ENCODE data around the gene STON1.

The STON1 gene

GRCh38 chr2:48510329-48510728, 19.6 kb upstream of the STON1 start:
- Histone ChIP-seq H3K4me1 (ENCODE audit: low read length) (no peaks in the 10 kb centered on the region), H3K27me3 (ENCODE audit: low read depth, low read length) (no peaks in the 10 kb centered on the region), H2AFZ (ENCODE audit: low read depth, low read length) (no peak overlapping the region), H3K4me2 (ENCODE audit: low read length) (no peak overlapping the region), H3K36me3 (replicated peaks; ENCODE audit: low read depth, low read length) (peaks cover 38% of the 10 kb centered on the region), H3K27ac (ENCODE audit: low read length) (no peak overlapping the region), H3K9me3 (ENCODE audit: insufficient read depth, low read length) (no peaks in the 10 kb centered on the region), H4K20me1 (ENCODE audit: insufficient read depth, low read length) (no peaks in the 10 kb centered on the region), H3K4me3 (ENCODE audit: low read length) (no peak overlapping the region), H3K79me2 (ENCODE audit: low read length) (no peaks in the 10 kb centered on the region), H3K9ac (ENCODE audit: low read length) (no peak overlapping the region)
- no peak for TF ChIP-seq EZH2phosphoT487 (IDR thresholded peaks at IDR 0.05; ENCODE audit: low read depth)

GRCh38 chr2:48511849-48512470, 18.0 kb upstream of the STON1 start:
- no peak overlapping the region for H3K9ac ChIP-seq (ENCODE audit: low read length)
- H3K9me3 ChIP-seq (ENCODE audit: insufficient read depth, low read length), result no peaks in the 10 kb centered on the region
- H3K4me1 ChIP-seq (ENCODE audit: low read length), result no peaks in the 10 kb centered on the region
- H3K36me3 ChIP-seq (replicated peaks; ENCODE audit: low read depth, low read length), result peaks cover 33% of the 10 kb centered on the region
- no peak overlapping the region for H3K27ac ChIP-seq (ENCODE audit: low read length)
- TF ChIP-seq EZH2phosphoT487 (IDR thresholded peaks at IDR 0.05; ENCODE audit: low read depth) (no peak), CTCF (IDR thresholded peaks at IDR 0.05; ENCODE audit: low read depth, low read length) (no peak)
- H3K4me2 ChIP-seq (ENCODE audit: low read length), result no peak overlapping the region
- H3K27me3 ChIP-seq (ENCODE audit: low read depth, low read length), result no peaks in the 10 kb centered on the region
- H3K4me3 ChIP-seq (ENCODE audit: low read length), result no peak overlapping the region
- H2AFZ ChIP-seq (ENCODE audit: low read depth, low read length), result no peak overlapping the region
- no peaks in the 10 kb centered on the region for H4K20me1 ChIP-seq (ENCODE audit: insufficient read depth, low read length)
- H3K79me2 ChIP-seq (ENCODE audit: low read length), result no peaks in the 10 kb centered on the region

GRCh38 chr2:48512571-48512970, 17.4 kb upstream of the STON1 start:
- H2AFZ ChIP-seq (ENCODE audit: low read depth, low read length), result no peak overlapping the region
- H3K27me3 ChIP-seq (ENCODE audit: low read depth, low read length), result no peaks in the 10 kb centered on the region
- H4K20me1 ChIP-seq (ENCODE audit: insufficient read depth, low read length), result no peaks in the 10 kb centered on the region
- no peaks in the 10 kb centered on the region for H3K4me1 ChIP-seq (ENCODE audit: low read length)
- TF ChIP-seq CTCF (IDR thresholded peaks at IDR 0.05; ENCODE audit: low read depth, low read length) (no peak), EZH2phosphoT487 (IDR thresholded peaks at IDR 0.05; ENCODE audit: low read depth) (no peak)
- no peak overlapping the region for H3K27ac ChIP-seq (ENCODE audit: low read length)
- H3K36me3 ChIP-seq (replicated peaks; ENCODE audit: low read depth, low read length), result peaks cover 30% of the 10 kb centered on the region
- H3K4me2 ChIP-seq (ENCODE audit: low read length), result no peak overlapping the region
- no peak overlapping the region for H3K9ac ChIP-seq (ENCODE audit: low read length)
- H3K4me3 ChIP-seq (ENCODE audit: low read length), result no peak overlapping the region
- H3K9me3 ChIP-seq (ENCODE audit: insufficient read depth, low read length), result no peaks in the 10 kb centered on the region
- H3K79me2 ChIP-seq (ENCODE audit: low read length), result no peaks in the 10 kb centered on the region

GRCh38 chr2:48514348-48515003, 15.5 kb upstream of the STON1 start:
- no peak overlapping the region for H3K4me2 ChIP-seq (ENCODE audit: low read length)
- H3K27ac ChIP-seq (ENCODE audit: low read length), result no peak overlapping the region
- no peaks in the 10 kb centered on the region for H3K9me3 ChIP-seq (ENCODE audit: insufficient read depth, low read length)
- no peak overlapping the region for H3K9ac ChIP-seq (ENCODE audit: low read length)
- H2AFZ ChIP-seq (ENCODE audit: low read depth, low read length), result no peak overlapping the region
- peaks cover 3% of the 10 kb centered on the region; the same call in 1 of the 2 replicates for H3K4me1 ChIP-seq (ENCODE audit: low read length)
- H3K27me3 ChIP-seq (ENCODE audit: low read depth, low read length), result no peaks in the 10 kb centered on the region
- no peaks in the 10 kb centered on the region for H4K20me1 ChIP-seq (ENCODE audit: insufficient read depth, low read length)
- H3K36me3 ChIP-seq (replicated peaks; ENCODE audit: low read depth, low read length), result peaks cover 26% of the 10 kb centered on the region
- no peak for TF ChIP-seq CTCF (IDR thresholded peaks at IDR 0.05; ENCODE audit: low read depth, low read length)
- no peak for TF ChIP-seq EZH2phosphoT487 (IDR thresholded peaks at IDR 0.05; ENCODE audit: low read depth)
- H3K79me2 ChIP-seq (ENCODE audit: low read length), result no peaks in the 10 kb centered on the region
- no peak overlapping the region for H3K4me3 ChIP-seq (ENCODE audit: low read length)
